Stimulated activated CD8-positive, alpha-beta memory T cell treated with anti-CD3 and anti-CD28 coated beads, Interleukin-4, amount 100 ng/mL, for 1 hour (primary cell): ENCODE results near the gene NDUFB3.
"Not testable (repeated sequence)": the region's sequence is repeated elsewhere in the genome, so short reads cannot be mapped to it uniquely, and the experiment has no call there.

Source experiments
- DNase-seq, 2 donors: peaks; one replicate each; pipeline ENCODE4 v3.0.0-alpha.2; 2020; ENCODE audit warnings: low read depth in 2 of 2, low spot score in 1 of 2

The NDUFB3 gene

DNA sequence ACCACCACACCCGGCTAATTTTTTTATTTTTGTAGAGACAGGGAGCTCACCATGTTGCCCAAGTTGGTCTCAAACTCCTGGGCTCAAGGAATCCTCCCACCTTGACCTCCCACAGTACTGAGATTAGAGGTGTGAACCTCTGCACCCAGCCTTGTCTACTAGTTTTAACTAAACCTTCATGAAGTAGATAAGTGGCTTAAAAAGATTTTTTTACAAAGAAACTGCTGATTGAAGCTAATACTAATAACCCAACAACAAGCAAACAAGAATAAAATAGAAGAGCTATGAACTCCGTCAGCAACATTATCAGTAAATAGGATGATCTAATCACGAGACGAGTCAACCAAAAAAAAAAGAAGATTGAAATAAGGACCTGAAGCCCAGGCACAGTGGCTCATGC, 18.8 kb downstream of the NDUFB3 start:
- no peak for DNase-seq

DNA sequence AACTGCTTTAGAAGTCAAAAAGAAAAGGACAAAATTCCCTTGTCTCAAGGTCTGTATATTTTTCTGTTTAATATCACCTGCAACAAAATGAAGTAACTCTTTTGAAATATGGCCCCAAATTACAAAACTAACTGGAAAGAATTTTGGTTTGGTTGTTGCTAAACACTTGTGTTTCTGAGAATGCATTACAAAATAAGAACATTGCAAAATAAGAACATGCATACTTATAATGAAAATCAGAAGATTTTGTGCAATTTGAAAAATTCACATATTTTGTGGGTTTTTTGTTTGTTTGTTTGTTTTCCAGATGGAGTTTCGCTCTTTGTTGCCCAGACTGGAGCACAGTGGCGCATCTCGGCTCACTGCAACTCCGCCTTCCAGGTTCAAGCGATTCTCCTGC, 21.8 kb downstream of the NDUFB3 start:
- DNase-seq: no peak

- DNase-seq: no peak
Observed at GRCh38 chr2:201100497-201100896, 28.7 kb downstream of the NDUFB3 start.

- DNase-seq: no peak
Observed at GRCh38 chr2:201105759-201106158, 34.0 kb downstream of the NDUFB3 start.

DNA sequence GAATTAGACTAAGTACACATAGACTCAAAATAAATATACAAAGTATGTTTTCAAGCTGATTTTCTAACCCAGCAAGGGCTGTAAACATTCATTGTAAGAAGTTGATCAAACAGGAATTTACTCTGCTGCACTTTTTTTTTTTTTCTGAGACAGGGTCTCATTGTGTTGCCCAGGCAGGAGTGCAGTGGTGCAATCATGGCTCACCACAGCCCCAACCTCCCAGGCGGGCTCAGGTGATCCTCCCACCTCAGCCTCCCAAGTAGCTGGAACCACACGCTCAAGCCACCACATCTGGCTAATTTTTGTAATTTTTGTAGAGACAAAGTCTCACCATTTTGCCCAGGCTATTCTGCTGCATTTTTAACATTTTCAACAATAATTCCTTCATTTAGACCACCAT, 35.8 kb downstream of the NDUFB3 start:
- DNase-seq: no peak

DNA sequence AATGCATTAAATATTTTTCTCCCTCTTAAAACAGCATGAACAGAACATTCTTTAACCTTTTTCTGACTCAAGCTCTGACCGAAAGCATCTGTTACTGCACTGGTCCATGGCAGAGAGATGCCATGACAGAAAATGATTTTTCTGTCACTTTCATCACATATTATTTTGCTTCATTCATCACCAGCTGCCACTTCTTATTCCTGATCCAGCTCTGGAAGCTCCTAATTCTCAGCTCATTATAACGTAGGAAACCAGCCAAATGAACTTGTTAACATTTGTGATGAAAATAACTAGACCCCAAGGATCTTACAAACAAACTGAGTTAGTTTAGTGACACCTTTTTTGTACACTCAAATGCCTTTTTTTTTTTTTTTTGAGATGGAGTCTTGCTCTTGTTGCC, 36.5 kb downstream of the NDUFB3 start:
- DNase-seq: no peak

DNA sequence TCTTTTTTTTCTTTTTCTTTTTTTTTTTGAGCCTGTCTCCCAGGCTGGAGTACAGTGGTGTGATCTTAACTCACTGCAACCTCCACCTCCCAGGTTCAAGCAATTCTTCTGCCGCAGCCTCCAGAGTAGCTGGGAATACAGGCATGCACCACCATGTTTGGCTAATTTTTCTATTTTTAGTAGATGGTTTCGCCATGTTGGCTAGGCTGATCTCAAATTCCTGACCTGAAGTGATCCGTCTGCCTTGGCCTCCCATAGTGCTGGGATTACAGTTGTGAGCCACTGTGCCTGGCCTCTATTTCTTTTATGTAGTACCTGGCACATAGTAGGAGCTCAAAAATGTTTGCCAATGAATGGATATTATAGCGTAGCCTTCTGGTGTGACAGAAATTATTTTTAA, 37.4 kb downstream of the NDUFB3 start:
- DNase-seq: no peak

GRCh38 chr2:201110615-201111014, 38.8 kb downstream of the NDUFB3 start:
- no peak for DNase-seq

DNA sequence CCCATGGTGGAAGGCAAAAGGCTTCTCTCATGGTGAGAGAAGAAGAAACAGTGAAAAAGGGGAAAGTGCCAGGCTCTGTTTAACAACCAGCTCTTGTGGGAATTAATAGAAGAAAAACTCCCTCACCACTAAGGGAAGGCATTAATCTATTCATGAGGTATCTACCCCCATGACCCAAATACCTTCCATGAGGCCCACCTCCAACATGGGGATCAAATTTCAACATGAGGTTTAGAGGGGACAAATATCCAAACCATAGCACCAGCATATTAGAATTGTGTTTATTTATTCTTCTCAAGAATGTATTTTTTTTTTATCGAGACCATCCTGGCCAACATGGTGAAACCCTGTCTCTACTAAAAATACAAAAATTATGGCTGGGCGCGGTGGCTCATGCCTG, 39.3 kb downstream of the NDUFB3 start:
- DNase-seq: no peak

DNA sequence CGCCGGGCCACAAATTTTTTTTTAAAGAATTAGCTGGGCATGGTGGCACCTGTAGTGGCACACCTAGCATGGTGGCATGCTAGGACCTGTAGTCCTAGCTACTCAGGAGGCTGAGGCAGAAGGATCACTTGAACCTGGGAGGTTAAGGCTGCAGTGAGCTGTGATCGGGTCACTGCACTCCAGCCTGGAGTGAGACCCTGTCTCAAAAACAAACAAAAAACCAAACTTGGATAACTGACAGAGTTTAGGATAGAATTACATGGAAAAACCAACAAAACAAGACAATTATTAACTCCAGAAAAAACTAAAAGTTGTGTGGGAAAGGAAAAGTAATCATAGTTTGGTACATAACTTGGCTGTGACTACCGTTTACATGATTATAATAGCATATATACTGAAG, 42.5 kb downstream of the NDUFB3 start:
- no peak for DNase-seq

DNA sequence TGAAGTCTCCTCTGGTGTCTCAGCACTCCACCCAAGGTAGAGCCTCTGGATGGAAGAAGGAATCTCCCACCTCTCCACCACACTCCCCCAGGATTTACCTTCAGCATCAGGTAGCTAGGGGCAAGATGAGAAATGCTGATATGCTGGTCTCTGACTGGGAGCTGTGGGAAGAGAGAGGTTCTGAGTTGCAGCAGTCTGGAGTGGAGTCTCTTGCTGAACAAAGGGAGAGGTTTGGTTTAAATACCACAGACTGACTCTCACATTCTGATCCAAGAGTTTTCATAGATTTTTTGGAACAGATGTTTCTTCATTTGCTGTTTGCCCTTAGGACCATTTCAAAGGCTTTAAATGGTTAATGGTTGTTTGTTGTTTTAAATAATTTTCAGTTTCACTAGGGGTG, 43.0 kb downstream of the NDUFB3 start:
- no peak for DNase-seq

- DNase-seq: peak; percentile 60 to 66
Observed at GRCh38 chr2:201116115-201116958, 44.5 kb downstream of the NDUFB3 start, which contains the start of gene CFLAR. TSS of gene CFLAR (plus strand) at chr2:201116164. CDS start at chr2:201129866, 13,702 bp downstream.

DNA sequence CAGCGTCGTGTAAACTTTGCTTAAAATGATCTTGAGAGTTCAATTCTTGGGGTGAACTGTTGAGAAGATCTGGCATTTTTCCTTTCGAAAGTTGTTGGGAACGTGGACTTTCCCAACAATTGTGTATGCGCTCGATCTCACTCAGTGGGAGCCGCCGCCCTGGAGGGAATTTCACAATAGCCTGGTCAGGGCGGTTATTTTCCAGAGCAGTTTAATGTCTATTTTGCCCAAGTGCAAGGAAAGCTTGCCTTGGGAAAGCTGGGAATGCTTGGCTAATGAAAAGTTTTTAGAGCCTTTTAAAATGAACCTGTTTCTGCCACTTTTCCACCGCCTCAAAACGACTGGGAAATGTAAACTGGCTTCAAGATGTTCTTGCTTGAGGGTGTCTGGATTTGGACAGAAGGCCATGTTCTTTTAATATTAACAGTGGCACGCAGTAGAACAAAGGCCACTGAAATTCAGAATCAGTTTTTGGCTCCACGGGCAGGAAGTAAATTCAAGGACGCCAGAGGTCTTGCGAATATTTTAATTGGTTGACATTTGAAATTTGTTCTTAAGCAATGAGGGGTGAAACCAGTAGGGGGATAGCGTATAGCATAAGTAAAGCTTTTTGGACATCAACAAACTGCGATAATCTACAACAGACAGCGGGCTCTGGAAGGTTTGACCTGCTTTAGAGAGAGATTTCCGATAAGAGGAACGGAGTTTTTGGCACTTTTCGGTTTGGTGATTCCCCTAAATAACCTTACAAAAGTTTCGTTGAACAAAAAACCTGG, 45.3 kb downstream of the NDUFB3 start:
- no peak for DNase-seq

DNA sequence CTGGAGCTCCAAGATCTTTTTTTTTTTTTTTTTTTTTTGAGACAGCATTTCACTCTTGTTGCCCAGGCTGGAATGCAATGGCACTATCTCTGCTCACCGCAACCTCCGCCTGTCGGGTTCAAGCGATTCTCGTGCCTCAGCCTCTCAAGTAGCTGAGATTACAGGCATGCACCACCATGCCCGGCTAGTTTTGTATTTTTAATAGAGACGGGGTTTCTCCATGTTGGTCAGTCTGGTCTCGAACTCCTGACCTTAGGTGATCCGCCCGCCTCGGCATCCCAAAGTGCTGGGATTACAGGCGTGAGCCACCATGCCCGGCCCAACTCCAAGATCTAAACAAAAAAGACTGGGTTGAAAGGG, 45.9 kb downstream of the NDUFB3 start:
- DNase-seq: not testable (repeated sequence)

GRCh38 chr2:201118121-201118960, 46.5 kb downstream of the NDUFB3 start:
- DNase-seq: peak; percentile 66 to 75

DNA sequence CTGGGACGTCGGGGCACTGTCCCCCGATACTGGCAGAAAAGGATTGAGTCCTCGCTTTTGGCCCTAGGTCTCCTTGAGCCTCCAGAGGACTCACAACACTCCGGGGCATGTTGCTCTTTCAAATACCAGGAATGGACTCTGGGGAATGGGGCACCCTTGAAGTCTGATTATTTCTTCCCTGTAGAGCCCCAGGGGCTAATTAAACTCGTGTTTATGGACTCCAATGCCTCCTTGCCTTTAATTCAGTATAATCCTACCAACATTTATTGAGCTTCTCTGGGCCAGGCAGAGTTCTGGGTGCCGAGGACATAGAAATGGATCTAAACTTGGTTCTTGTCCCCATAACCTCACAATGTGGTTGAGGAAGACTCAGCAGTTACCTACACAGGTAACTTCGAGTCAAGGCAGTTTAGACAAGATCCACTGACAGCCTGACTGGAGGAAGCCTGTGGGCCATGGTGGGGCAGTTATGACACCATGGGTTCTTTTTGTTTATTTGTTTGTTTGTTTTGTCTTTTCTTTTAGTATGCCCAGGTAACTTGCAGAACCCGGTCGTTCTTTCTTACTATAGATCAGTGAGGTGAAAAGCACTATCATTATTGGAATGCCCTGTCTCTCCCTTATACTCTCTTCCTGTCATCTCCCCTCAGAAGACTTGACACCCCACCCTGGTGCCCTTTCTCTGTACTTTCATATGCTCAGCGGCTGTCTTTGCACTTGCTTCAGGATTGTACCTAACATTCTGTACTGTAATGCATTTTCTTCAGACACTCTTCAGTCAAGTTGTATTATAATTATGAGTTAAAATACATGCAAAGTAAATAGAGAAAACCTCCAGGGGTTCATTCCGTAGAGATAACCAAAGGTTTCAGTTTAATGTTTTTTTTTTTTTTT, 47.4 kb downstream of the NDUFB3 start:
- no peak for DNase-seq

DNA sequence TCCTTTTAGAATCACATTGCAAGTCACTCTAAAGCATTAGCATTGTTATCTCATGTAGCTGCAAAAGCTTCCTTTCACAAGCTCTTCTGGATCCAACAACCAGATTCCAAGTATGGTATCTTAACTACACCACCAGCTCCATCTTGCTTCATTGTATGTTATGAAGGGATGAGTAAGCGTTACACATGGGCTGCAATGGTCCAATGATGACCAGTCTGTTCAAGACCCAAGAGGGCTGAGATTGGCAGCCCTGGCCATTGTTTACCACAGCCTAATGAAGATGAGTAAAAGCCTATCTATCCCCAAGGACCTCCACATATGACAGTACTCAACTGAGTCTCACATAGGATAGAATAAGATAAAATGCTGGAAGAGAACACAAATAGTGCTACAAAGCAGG, 50.5 kb downstream of the NDUFB3 start:
- no peak for DNase-seq

DNA sequence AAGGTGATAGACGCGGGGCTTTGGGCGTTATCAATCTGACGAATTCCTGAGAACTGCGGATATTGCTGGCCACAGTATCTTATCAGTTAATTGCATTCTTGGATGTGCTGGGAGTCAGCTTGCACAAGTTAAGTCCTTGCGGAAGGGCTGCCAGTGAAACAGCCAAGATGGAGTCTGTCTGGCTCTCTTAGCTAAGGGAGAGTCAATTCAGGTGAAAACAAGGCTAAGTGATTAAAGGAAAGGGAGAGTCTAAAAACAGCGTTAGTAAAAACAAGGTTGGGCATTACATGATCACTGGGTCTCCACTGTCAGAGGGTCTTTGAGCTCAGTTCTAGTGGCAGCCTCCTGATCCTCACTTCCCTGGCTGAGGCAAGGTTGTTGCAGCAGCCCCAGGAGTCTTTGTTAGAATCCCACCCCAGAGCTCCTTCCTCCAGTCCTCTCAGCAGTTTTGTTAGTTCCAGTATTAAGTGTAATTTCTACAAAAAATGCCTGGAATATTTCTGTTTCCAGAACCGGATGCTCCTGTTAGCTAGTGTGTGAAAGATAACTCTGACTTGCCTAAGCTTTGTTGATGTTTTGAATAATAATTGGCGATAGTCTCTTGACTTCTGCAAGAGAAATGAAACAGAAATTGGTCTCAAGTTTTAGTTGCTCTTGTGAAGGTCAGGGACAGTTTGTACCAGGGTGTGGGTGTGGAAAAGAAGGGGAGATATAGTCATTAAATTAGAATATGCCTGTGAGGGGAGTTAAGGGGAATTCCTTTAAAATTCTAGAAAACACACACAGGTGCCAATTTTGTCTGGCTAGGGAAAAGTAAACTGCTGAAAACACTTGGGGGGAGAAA, 54.7 kb downstream of the NDUFB3 start:
- no peak for DNase-seq

GRCh38 chr2:201127152-201127511, 55.3 kb downstream of the NDUFB3 start:
- DNase-seq: no peak

DNA sequence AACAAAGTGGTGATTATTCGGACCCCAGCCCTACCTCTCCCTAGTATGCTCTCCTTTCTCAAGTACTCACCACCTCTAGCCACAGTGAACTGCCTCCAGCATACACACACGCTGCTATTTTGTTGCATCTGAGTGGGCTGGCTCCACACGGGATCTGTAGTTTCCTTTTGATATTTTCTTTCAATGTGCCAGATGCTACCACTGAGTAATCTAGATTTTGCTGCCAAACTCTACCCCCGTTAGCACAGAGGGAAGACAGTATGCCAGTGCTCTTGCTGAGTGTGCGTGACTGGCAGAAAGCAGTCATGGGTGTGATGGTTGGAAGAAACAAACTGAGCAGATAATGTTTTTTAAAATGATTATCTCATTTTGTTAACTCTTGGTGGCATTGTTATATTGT, 55.8 kb downstream of the NDUFB3 start:
- DNase-seq: no peak
